Ishikawa (cell line): Measurements from ENCODE around the gene KRTAP19-3.

Source experiments
- CEBPB ChIP-seq: IDR thresholded peaks from 2 replicates; pipeline ENCODE4 v1.6.1; 2012
- CREB1 ChIP-seq: IDR thresholded peaks from 2 replicates; pipeline ENCODE4 v1.6.1; 2012; ENCODE audit warnings: low read depth
- EGR1 ChIP-seq: IDR thresholded peaks from 2 replicates; pipeline ENCODE4 v1.6.1; 2012
- EP300 ChIP-seq: IDR thresholded peaks from 2 replicates; pipeline ENCODE4 v1.6.1; 2012; ENCODE audit warnings: borderline replicate concordance
- FOXM1 ChIP-seq: IDR thresholded peaks from 2 replicates; pipeline ENCODE4 v1.6.1; 2012; ENCODE audit warnings: low read depth, borderline replicate concordance
- NFIC ChIP-seq: IDR thresholded peaks from 2 replicates; pipeline ENCODE4 v1.6.1; 2012
- RAD21 ChIP-seq: IDR thresholded peaks from 2 replicates; pipeline ENCODE4 v1.6.1; 2012; ENCODE audit warnings: low read depth
- TAF1 ChIP-seq: IDR thresholded peaks from 2 replicates; pipeline ENCODE4 v1.6.1; 2012; ENCODE audit warnings: low read depth, mild to moderate bottlenecking
- TCF12 ChIP-seq: IDR thresholded peaks from 2 replicates; pipeline ENCODE4 v1.6.1; 2012; ENCODE audit warnings: low read depth
- TEAD4 ChIP-seq: IDR thresholded peaks from 2 replicates; pipeline ENCODE4 v1.6.1; 2012
- YY1 ChIP-seq: IDR thresholded peaks from 2 replicates; pipeline ENCODE4 v1.6.1; 2012; ENCODE audit warnings: low read depth
- ZBTB7A ChIP-seq: IDR thresholded peaks from 2 replicates; pipeline ENCODE4 v1.6.1; 2012; ENCODE audit warnings: low read depth
- TF ChIP-seq, protein P1 (sequence below): IDR thresholded peaks from 2 replicates; pipeline ENCODE4 v1.6.1; 2012
- TF ChIP-seq, protein P2 (sequence below): IDR thresholded peaks from 2 replicates; pipeline ENCODE4 v1.6.1; 2012; ENCODE audit warnings: low read depth, mild to moderate bottlenecking
- TF ChIP-seq, protein P3 (sequence below): IDR thresholded peaks from 2 replicates; pipeline ENCODE4 v1.6.1; 2012

Gene KRTAP19-3

DNA sequence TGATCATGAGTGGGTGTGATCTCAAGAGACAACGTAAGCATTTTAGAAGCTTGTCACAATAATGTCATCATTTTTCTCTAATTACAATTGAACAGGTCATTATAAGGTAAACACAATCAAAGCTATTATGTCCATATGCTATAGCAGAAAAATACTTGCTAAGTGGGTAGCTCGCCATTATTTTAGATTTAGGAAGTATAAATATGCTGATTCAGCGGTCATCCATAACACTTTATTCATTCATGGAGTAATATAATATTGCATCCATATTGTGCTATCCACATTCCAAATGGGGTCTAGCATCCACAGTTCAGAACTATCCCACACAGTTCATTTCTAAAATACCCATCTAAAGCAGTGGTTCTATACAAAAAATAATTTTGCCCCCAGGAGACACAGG is 43.3 kb downstream of the KRTAP19-3 start:
- TF ChIP-seq, protein P1, sequence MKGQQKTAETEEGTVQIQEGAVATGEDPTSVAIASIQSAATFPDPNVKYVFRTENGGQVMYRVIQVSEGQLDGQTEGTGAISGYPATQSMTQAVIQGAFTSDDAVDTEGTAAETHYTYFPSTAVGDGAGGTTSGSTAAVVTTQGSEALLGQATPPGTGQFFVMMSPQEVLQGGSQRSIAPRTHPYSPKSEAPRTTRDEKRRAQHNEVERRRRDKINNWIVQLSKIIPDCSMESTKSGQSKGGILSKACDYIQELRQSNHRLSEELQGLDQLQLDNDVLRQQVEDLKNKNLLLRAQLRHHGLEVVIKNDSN = no peak
- TF ChIP-seq EP300 = no peak
- TF ChIP-seq TAF1 = no peak
- TF ChIP-seq NFIC = no peak
- TF ChIP-seq RAD21 = no peak
- TF ChIP-seq ZBTB7A = no peak
- TF ChIP-seq TCF12 = no peak
- no peak for TF ChIP-seq CREB1
- TF ChIP-seq TEAD4 = no peak
- TF ChIP-seq FOXM1 = no peak
- TF ChIP-seq CEBPB = no peak

DNA sequence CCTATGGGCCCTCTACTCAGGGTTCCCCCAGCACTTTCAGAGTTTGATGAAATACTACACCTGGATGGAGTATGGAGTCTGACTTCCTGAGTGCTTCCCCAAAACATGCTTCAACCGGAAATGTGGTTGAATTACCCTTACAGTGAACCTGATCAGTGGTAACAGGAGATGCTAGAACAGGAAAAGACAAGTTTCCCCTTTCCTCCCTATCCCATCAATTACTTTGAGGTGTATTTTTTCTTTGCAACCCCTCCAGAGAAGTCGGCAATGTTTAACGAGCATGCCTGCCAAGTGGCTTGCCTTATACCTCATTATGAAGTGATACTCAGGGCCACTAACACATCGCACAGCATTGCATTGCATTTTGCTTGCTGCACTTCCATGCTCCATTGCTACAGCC is 44.8 kb downstream of the KRTAP19-3 start:
- TF ChIP-seq, protein P2, sequence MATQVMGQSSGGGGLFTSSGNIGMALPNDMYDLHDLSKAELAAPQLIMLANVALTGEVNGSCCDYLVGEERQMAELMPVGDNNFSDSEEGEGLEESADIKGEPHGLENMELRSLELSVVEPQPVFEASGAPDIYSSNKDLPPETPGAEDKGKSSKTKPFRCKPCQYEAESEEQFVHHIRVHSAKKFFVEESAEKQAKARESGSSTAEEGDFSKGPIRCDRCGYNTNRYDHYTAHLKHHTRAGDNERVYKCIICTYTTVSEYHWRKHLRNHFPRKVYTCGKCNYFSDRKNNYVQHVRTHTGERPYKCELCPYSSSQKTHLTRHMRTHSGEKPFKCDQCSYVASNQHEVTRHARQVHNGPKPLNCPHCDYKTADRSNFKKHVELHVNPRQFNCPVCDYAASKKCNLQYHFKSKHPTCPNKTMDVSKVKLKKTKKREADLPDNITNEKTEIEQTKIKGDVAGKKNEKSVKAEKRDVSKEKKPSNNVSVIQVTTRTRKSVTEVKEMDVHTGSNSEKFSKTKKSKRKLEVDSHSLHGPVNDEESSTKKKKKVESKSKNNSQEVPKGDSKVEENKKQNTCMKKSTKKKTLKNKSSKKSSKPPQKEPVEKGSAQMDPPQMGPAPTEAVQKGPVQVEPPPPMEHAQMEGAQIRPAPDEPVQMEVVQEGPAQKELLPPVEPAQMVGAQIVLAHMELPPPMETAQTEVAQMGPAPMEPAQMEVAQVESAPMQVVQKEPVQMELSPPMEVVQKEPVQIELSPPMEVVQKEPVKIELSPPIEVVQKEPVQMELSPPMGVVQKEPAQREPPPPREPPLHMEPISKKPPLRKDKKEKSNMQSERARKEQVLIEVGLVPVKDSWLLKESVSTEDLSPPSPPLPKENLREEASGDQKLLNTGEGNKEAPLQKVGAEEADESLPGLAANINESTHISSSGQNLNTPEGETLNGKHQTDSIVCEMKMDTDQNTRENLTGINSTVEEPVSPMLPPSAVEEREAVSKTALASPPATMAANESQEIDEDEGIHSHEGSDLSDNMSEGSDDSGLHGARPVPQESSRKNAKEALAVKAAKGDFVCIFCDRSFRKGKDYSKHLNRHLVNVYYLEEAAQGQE = no peak
- no peak for TF ChIP-seq EGR1
- no peak for TF ChIP-seq CREB1
- no peak for TF ChIP-seq TEAD4
- TF ChIP-seq CEBPB = no peak
- no peak for TF ChIP-seq YY1
- TF ChIP-seq TCF12 = no peak
- no peak for TF ChIP-seq RAD21
- TF ChIP-seq, protein P3, sequence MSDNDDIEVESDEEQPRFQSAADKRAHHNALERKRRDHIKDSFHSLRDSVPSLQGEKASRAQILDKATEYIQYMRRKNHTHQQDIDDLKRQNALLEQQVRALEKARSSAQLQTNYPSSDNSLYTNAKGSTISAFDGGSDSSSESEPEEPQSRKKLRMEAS = no peak
- TF ChIP-seq ZBTB7A = no peak
- TF ChIP-seq, protein P1 = no peak
- no peak for TF ChIP-seq EP300
- no peak for TF ChIP-seq FOXM1
- no peak for TF ChIP-seq NFIC

DNA sequence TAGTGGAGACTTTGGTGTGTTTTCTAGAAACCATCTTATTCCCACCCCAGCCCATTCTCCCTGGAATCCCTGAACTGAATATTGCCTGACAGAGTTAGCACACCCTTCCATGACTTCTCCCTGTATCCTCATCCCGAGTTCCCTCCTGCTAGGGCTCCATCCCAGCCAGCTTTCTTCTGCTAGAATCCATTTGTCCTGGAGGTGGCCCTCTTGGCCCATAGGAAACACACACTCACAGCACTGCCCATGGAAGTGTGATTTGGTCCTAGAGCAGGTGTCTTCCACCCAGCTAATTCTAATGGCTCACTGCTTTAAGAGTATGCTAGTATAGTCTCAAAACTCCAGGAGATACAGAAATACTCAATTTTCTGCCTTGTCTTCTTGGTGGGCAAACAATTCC is 47.6 kb downstream of the KRTAP19-3 start:
- TF ChIP-seq CEBPB = no peak
- TF ChIP-seq, protein P1 = no peak
- TF ChIP-seq TAF1 = no peak
- TF ChIP-seq RAD21 = no peak
- TF ChIP-seq, protein P3 = no peak
- TF ChIP-seq TEAD4 = no peak

DNA sequence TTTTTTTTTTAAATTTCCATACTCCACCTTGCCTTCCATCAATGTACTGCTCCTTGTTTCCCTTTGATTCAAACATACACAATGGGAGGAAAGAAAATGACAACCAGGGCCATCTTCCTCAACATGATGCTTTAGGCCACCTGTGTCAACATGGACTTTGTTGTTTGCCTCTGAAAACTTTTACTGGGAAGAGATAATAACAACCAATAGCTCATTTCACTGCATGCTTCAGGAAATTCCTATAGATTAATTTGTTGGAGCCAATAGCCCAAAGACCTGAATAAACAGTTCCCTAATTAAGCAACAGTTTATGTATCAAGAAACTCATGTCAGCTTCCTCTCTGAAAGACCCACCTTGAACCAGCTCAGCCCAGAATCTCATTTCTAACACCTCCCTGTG is 48.6 kb downstream of the KRTAP19-3 start:
- TF ChIP-seq EGR1 = no peak
- TF ChIP-seq, protein P3 = no peak
- TF ChIP-seq NFIC = no peak
- no peak for TF ChIP-seq TEAD4
- no peak for TF ChIP-seq FOXM1
- no peak for TF ChIP-seq TCF12
- TF ChIP-seq RAD21 = no peak
- TF ChIP-seq CREB1 = no peak
